Measurements from ENCODE around the gene ACTR1A.

DNA sequence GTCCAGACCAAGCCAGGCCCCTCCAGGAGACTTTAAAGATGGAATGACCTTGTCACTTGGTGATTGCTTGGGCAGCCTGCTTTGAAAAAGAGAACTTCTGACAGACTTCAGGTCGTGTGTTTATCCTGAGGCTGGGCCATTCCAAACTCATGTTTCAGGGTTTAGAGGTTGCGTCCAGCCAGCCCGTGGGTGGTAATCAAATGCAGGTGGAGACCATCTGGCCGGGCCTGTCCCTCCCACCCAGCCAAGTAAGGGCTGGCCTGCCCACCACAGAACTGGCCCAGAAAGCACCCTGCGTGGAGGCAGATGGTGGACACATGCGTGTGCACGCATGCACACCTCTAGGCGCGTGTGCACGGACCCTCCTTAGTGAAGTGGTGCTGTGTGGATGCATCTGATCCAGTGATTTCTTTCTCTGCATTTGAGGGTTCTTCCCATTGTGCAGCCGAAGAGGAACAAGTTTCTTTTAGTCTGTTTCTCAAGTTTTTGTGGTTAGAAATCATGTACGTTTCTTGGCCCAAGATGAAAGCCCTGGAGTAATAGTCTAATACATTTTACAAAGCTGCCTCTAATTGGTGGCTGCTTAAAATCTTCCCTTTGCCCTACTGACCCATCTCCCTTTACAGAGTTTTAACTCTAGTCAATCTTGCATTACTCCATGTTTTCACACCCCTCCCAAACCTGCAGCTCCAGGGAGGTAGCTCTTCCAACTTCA, 44.3 kb upstream of the ACTR1A start:
- TF ChIP-seq, protein P1, sequence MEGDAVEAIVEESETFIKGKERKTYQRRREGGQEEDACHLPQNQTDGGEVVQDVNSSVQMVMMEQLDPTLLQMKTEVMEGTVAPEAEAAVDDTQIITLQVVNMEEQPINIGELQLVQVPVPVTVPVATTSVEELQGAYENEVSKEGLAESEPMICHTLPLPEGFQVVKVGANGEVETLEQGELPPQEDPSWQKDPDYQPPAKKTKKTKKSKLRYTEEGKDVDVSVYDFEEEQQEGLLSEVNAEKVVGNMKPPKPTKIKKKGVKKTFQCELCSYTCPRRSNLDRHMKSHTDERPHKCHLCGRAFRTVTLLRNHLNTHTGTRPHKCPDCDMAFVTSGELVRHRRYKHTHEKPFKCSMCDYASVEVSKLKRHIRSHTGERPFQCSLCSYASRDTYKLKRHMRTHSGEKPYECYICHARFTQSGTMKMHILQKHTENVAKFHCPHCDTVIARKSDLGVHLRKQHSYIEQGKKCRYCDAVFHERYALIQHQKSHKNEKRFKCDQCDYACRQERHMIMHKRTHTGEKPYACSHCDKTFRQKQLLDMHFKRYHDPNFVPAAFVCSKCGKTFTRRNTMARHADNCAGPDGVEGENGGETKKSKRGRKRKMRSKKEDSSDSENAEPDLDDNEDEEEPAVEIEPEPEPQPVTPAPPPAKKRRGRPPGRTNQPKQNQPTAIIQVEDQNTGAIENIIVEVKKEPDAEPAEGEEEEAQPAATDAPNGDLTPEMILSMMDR (IDR thresholded peaks at IDR 0.05): no peak
- TF ChIP-seq ZFX (IDR thresholded peaks at IDR 0.05; ENCODE audit: borderline replicate concordance): no peak

All from 22Rv1 (cell line).